Chondrocyte (in vitro differentiated cells): Measurements from ENCODE around the gene CADM2. TPM values are rescaled to one million over a fixed set of nuclear protein-coding genes. Genes with fewer than 3 reads are reported as not detected.

Source experiments
- DNase-seq: peaks from one replicate; pipeline ENCODE4 v3.0.0; 2021; ENCODE audit warnings: mixed read lengths, low spot score
- H3K27ac Mint-ChIP-seq: one replicate; pipeline ENCODE4 v1.8.0; 2021; ENCODE audit warnings: mild to moderate bottlenecking, moderate library complexity, mixed read lengths; ENCODE audit not compliant: unreplicated experiment
- H3K27me3 Mint-ChIP-seq: 2 replicates; pipeline ENCODE4 v1.8.0; 2021; ENCODE audit warnings: low read depth, mixed read lengths
- H3K36me3 Mint-ChIP-seq: 2 replicates; pipeline ENCODE4 v1.8.0; 2021; ENCODE audit warnings: low read depth, mixed read lengths
- H3K4me1 Mint-ChIP-seq: 2 replicates; pipeline ENCODE4 v1.8.0; 2021; ENCODE audit warnings: low read depth, mild to moderate bottlenecking, mixed read lengths
- H3K4me3 Mint-ChIP-seq: one replicate; pipeline ENCODE4 v1.8.0; 2021; ENCODE audit warnings: mild to moderate bottlenecking, moderate library complexity, mixed read lengths; ENCODE audit not compliant: unreplicated experiment
- H3K9me3 Mint-ChIP-seq: 2 replicates; pipeline ENCODE4 v1.8.0; 2021; ENCODE audit warnings: low read depth, mixed read lengths
- CTCF ChIP-seq: fragments of 200-600 bp; sonication (generic); IDR thresholded peaks from 2 replicates; pipeline ENCODE4 v1.5.0; 2021; ENCODE audit warnings: antibody characterized with exemption, mild to moderate bottlenecking, moderate library complexity
- microRNA-seq: library from miRNA; unstranded; fragments of <30 nt; microRNA quantifications from one replicate; pipeline ENCODE4 v1.2.0, GENCODE V29; 2020; ENCODE audit warnings: borderline number of aligned reads
- total RNA-seq: library from RNA; stranded (reverse); gene quantifications from 3 replicates; pipeline ENCODE4 v1.2.1, GENCODE V29; 2021

The CADM2 gene
- total RNA-seq, 1 donor from 2014 or later, result 1.1 TPM

GRCh38 chr3:86104154-86104553, 1145.4 kb downstream of the CADM2 start:
- H3K36me3 Mint-ChIP-seq, result no peaks in the 10 kb centered on the region
- H3K4me3 Mint-ChIP-seq, result no peak overlapping the region
- peaks cover 3% of the 10 kb centered on the region for H3K9me3 Mint-ChIP-seq
- TF ChIP-seq CTCF, result no peak
- H3K27ac Mint-ChIP-seq, result no peak overlapping the region
- DNase-seq, result no peak
- no peaks in the 10 kb centered on the region for H3K4me1 Mint-ChIP-seq
- H3K27me3 Mint-ChIP-seq, result peaks cover 6% of the 10 kb centered on the region

GRCh38 chr3:86109434-86109833, 1150.6 kb downstream of the CADM2 start:
- H3K27me3 Mint-ChIP-seq, result peaks cover 2% of the 10 kb centered on the region
- H3K4me1 Mint-ChIP-seq, result no peaks in the 10 kb centered on the region
- DNase-seq, result no peak
- TF ChIP-seq CTCF, result no peak
- no peaks in the 10 kb centered on the region for H3K36me3 Mint-ChIP-seq
- H3K9me3 Mint-ChIP-seq, result peaks cover 4% of the 10 kb centered on the region
- H3K27ac Mint-ChIP-seq, result no peak overlapping the region
- no peak overlapping the region for H3K4me3 Mint-ChIP-seq

Small RNAs within 50 kb of the gene (microRNA-seq; reads per million reads assigned to microRNA genes)
- gene MIR5688, result not detected
